ENCODE data around the gene LEMD2. TPM values are rescaled to one million over a fixed set of nuclear protein-coding genes. Genes with fewer than 3 reads are reported as not detected.

LEMD2 gene
- total and polyA plus RNA-seq, 12 donors, result 32.4 to 121 (median 60.0) TPM

- intact Hi-C loops (cut with DNase I), result no loop called here
- 78 to 87% (median 81%) methylated on average over 8 to 12 of the region's 12 CpGs for WGBS, 4 donors
- H3K27ac ChIP-seq, result no peak overlapping the region
These were observed 32.5 kb downstream of the LEMD2 start for GRCh38 chr6:33756211-33756954.

GRCh38 chr6:33755070-33755869 lies 33.7 kb downstream of the LEMD2 start:
- H3K27me3 ChIP-seq, result no peaks in the 10 kb centered on the region
- TF ChIP-seq POLR2A (IDR thresholded peaks at IDR 0.05), result no peak
- no peak for TF ChIP-seq CTCF (IDR thresholded peaks at IDR 0.05)
- no peak for DNase-seq
- intact Hi-C loops (cut with DNase I), result no loop called here
- no peaks in the 10 kb centered on the region for H3K36me3 ChIP-seq (replicated peaks in 1 of 2)
- WGBS, 4 donors, result 80 to 87% (median 83%) methylated on average over 13 of the region's 13 CpGs
- H3K4me3 ChIP-seq, result no peak overlapping the region
- H3K27ac ChIP-seq, result no peak overlapping the region
- no peaks in the 10 kb centered on the region for H3K4me1 ChIP-seq (replicated peaks in 1 of 2)
- H3K9me3 ChIP-seq (replicated peaks in 1 of 3), result no peaks in the 10 kb centered on the region

More at GRCh38 chr6:33756211-33756954, 32.5 kb downstream of the LEMD2 start:
- H3K9me3 ChIP-seq (replicated peaks in 1 of 3), result no peaks in the 10 kb centered on the region
- H3K4me3 ChIP-seq, result no peak overlapping the region
- H3K27me3 ChIP-seq, result no peaks in the 10 kb centered on the region
- TF ChIP-seq POLR2A (IDR thresholded peaks at IDR 0.05), result no peak
- TF ChIP-seq CTCF (IDR thresholded peaks at IDR 0.05), result no peak
- no peak for DNase-seq
- peaks cover 0 to 1% of the 10 kb centered on the region in 2 donors for H3K4me1 ChIP-seq (replicated peaks in 1 of 2)
- H3K36me3 ChIP-seq (replicated peaks in 1 of 2), result no peaks in the 10 kb centered on the region

- no peaks in the 10 kb centered on the region for H3K36me3 ChIP-seq (replicated peaks in 1 of 2)
- WGBS, 4 donors, result 73 to 83% (median 77%) methylated on average over 10 to 11 of the region's 11 CpGs
These were observed 34.7 kb downstream of the LEMD2 start for GRCh38 chr6:33754222-33754621.

More at GRCh38 chr6:33754222-33754621, 34.7 kb downstream of the LEMD2 start:
- Histone ChIP-seq H3K27ac (no peak overlapping the region), H3K4me3 (no peak overlapping the region), H3K4me1 (replicated peaks in 1 of 2) (no peaks in the 10 kb centered on the region), H3K27me3 (no peaks in the 10 kb centered on the region), H3K9me3 (replicated peaks in 1 of 3) (no peaks in the 10 kb centered on the region)
- intact Hi-C loops (cut with DNase I), result no loop called here
- no peak for DNase-seq
- TF ChIP-seq CTCF (IDR thresholded peaks at IDR 0.05) (no peak), POLR2A (IDR thresholded peaks at IDR 0.05) (no peak)
